Measurements from ENCODE around the gene TOR4A. TPM values are rescaled to one million over a fixed set of nuclear protein-coding genes. Genes with fewer than 3 reads are reported as not detected.

TOR4A gene
- polyA plus RNA-seq, 3 donors = 2.1 to 5.8 (median 5.5) TPM

DNA sequence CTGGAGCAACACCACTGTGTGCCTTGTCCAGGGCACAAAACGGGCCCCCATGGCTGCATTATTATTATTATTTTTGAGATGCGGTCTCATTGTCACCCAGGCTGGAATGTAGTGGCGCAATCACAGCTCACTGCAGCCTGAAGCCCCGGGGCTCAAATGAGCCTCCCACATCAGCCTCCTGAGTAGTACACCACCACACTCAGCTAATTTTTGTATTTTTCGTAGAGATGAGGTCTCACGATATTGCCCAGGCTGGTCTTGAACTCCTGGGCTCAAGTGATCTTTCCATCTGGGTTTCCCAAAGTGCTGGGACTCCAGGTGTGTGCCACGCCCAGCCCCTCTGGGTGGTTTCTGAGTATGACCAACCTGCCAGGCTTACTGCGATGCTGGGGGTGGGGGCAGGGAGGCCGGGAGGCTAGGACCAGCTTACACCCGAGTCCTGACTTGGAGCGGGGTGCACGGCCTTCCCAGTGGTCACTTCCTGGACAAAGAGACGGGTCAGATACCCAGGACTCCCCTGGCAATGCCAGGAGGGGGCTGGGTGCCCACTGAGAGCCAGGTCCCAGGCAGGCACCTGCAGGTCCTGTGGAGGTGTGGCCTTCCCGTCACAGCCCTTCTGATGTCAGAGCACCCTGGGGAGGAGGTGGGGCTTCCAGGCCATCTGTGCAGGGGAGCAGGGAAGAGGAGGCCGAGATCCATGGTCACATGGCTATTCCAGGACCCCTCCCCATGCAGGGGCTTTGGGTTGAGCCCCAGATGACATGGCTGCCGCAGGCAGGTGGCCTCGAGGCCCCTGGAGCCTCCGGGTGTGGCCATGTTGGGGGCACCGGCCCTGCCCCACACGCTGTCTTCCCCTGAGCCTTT, 32.9 kb downstream of the TOR4A start:
- H3K27ac ChIP-seq (ENCODE audit: low read depth, low read length) = no peak overlapping the region
- WGBS, 3 donors = 54 to 81% (median 78%) methylated on average over 20 of the region's 20 CpGs

DNA sequence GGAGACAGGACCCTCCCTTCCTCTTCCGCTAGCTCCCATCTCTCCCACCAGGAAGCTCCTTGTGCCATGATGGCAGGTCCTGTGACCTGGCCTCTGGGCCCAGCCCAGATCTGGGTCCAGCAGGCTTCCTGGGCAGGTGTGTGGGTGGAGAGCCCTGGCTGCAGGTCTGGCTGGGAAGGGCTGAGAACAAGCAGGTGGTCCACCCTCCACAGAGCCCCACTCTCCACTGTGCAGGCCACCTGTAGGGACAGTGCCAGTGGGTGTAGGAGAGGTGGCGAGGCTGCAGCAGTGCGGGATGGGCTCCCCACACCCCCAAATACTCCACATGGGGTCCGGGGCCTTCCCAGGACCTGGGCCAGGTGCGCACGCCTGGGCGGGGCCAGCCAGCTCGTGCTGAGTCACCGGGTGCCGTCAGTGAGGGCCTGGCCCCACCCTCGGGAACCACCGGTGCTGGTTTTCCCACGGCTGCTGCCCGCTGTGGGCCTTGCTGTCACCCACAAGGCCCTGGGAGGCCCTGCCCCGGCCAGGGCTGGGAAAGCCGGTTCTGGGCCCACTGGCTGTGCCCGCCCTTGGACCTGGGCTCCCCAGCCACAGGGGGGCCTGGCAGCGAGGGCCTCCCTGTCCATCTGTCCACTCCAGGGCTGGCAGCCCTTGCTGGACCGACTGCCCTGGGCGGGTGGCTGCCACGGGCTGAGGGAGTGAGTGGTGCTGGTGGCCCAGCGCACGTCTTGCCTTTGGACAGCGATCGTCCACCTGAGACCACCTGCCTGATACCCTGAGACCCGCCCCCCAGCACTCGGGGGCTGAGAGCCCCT, 33.9 kb downstream of the TOR4A start:
- H3K27ac ChIP-seq (ENCODE audit: low read depth, low read length) = no peak overlapping the region
- WGBS, 3 donors = 14 to 78% (median 70%) methylated on average over 21 to 27 of the region's 27 CpGs

DNA sequence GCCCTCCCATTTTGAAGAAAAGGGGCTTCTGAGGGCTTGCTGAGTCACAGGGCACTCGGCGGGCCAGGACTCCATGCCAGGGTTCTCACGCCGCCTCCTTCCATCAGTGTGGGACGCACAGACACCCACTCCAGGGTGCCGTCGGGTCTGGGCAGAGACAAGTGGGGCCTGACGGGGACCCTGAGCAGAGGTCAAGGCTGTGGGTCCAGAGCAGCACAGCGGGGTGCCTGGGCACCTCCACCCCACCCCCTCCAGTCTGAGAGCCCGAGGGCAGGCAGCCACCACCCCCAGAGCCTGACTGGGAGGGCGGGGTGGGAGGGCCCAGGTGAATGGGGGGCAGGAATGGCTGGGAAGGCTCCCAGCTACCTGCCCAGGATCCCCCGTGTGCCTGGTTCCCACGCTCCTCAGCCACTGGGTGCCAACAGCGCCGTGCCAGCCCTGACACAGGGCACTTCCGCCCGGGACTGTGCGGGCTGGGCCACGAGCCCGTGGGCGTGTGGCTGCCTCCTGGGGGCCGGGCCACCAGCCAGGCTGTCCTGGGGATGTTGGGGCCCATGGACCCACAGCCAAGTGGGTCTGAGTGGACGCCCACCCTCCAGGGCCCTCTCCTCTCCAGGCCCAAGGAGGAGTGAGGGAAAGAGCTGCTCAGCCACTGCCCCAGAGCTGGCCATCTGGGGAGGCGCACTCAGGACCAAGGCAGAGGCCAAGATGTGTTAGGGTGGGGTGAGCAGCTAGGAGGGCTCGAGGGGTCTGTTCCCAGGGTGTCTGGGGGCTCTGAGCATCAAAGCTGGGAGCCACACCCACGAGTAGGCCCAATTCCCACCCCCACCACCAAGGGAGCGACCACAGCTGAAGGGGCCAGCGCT, 34.7 kb downstream of the TOR4A start:
- H3K27ac ChIP-seq (ENCODE audit: low read depth, low read length) = no peak overlapping the region
- WGBS, 3 donors = 35 to 81% (median 79%) methylated on average over 27 to 28 of the region's 28 CpGs

DNA sequence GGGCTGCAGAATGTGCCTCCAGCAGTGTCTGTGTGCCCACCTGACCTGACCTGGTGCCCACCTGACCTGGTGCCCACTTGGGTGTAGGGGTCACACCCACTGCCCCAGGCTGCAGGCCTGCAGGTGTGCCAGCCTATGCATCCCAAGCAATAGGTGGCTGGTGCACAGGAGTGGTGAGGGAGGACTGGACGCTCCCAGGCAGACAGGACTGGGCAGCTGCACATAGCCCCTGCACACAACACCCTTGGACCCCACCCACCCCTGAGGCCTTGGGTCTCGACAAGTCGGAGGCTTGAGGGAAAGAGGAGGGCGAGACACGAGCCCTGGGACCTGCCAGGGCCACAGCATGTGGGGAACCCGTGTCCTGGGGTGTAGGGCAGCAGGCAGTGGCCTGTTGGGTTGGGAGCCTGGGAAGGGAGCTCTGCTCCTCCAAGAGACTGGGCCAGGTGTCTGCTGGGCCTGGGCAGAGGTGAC, 35.4 kb downstream of the TOR4A start:
- 83 to 95% (median 91%) methylated on average over 6 of the region's 6 CpGs for WGBS, 3 donors
- H3K27ac ChIP-seq (ENCODE audit: low read depth, low read length) = no peak overlapping the region

DNA sequence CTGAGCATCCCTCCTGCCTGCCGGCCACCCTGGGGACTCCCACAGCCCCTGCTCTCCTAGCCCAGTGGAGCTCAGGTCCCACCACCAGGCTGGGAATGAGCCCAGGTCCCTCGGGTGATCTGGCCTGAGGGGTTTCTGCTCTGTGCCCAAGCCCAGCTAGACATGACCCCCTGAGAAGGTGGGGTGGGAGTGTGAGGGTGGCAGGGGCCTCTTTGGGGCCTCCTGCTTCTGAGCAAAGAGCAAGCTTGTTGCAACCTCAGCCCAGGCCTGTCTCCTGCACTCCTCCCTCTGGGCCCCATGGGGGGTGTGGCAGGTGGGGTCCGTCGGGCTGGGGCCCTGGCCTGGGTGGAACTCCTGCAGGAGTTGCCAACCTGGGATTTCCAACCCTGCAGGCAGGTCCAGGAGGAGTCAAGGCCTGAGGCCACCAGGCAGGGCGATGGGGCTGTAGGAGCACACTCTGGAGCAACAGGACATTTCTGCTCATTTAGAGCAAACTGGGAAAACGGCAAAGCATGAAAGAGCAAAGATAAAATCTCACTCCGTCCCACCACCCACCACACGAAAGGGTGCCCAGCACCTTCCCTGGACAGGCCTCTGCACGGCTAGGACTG, 35.9 kb downstream of the TOR4A start:
- no peak overlapping the region for H3K27ac ChIP-seq (ENCODE audit: low read depth, low read length)
- 67 to 77% (median 73%) methylated on average over 8 to 9 of the region's 9 CpGs for WGBS, 3 donors

GRCh38 chr9:137313956-137314560, 36.5 kb downstream of the TOR4A start:
- 82 to 85% (median 82%) methylated on average over 24 of the region's 24 CpGs for WGBS, 3 donors
- H3K27ac ChIP-seq (ENCODE audit: low read depth, low read length) = no peak overlapping the region

DNA sequence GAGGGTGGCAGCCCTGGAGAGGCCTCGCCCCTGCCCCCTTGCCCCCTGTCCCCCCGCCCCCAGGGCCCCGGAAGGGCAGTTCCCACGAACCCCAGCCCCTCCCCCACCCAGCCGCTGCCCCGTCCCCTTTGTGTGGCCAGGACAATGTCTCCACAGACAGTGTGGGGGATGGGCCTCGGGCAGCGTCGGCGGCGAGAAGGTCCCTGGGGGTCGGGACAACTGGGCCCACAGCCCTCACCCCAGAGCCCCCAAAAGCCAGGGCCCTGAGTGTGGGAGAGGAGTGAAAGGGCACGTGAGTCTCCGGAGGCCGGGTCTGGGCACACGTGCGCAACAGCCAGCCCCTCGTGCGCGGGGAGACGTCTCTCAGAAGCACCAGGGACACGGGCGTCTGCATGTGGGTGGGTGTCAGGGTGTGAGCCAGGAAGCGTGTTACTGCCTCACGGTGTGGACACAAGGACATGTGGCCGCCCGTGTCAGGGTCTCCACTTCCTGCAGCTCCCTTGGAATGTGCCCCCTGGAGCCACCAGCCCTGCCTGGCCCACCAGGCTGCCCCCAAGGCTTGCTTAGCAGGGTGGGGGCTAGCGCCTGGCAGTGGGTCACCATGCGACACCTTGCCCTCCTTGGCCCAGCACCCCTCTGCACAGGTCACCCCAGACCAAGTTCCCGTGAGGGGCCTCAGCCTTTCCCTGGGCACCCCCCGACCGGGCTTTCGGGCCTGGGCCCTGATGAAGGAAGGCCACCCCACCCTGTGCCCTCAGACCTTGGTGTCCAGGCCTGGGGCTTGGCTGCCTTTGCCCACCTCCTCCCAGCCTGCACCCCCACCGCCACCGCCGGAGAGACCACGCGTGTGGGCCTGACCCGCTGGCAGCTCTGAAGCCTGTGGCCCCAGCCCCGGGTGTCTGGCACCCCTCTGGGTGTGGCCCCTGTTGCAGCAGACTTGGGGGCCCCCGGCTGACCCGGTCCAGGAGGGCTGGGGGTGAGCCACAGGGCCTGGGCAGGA, 37.3 kb downstream of the TOR4A start:
- H3K27ac ChIP-seq (ENCODE audit: low read depth, low read length) = no peak overlapping the region
- WGBS, 3 donors = 62 to 70% (median 64%) methylated on average over 39 to 42 of the region's 42 CpGs

GRCh38 chr9:137315581-137316011, 38.1 kb downstream of the TOR4A start:
- 26 to 31% (median 30%) methylated on average over 13 to 18 of the region's 18 CpGs for WGBS, 3 donors
- H3K27ac ChIP-seq (ENCODE audit: low read depth, low read length) = no peak overlapping the region

GRCh38 chr9:137316012-137316981, 38.8 kb downstream of the TOR4A start:
- WGBS, 3 donors = 6 to 10% (median 7%) methylated on average over 30 to 76 of the region's 83 CpGs
- no peak overlapping the region for H3K27ac ChIP-seq (ENCODE audit: low read depth, low read length)

- WGBS, 3 donors = 87 to 92% (median 89%) methylated on average over 16 to 19 of the region's 19 CpGs
- no peak overlapping the region for H3K27ac ChIP-seq (ENCODE audit: low read depth, low read length)
Observed at GRCh38 chr9:137317021-137317717, 39.6 kb downstream of the TOR4A start.

DNA sequence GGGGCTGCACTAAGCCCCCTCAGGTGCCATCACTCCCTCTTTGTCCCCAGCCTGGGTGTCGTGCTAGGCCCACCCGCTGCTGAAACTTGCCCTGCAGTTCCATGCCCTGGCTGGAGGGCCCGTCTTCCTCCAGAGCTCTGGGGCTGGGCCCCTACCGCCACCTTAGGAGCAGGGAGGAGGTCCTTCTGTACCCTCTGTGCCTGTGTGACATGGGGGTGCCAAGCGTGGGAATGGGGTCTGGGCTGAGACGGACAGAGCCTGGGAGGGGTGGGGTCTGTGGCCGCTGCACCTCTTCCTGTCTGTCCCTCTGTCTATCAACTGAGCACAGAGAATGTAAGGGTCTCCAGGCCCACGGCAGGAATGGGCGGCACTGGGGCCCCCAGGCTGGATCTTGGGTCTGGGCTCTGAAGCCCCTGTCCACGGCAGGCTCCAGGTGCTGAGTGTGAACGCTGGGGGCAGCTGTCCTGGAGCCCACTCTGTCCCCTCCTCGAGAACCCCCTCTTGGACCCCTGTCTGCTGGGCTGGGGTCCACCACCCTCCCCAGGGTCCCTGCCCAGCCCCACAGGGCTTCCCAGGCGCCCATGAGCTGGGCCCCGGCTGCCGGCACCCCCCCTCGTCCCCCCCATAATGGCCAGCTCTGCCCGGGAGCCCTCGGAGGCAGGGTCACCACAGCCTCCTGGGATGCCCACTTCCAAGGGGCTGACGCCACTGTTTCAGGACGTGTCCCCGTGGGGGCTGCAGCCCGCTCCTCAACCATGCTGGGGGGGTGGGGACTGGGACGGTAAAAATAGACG, 40.4 kb downstream of the TOR4A start:
- 83 to 89% (median 83%) methylated on average over 21 to 24 of the region's 24 CpGs for WGBS, 3 donors
- H3K27ac ChIP-seq (ENCODE audit: low read depth, low read length) = no peak overlapping the region

DNA sequence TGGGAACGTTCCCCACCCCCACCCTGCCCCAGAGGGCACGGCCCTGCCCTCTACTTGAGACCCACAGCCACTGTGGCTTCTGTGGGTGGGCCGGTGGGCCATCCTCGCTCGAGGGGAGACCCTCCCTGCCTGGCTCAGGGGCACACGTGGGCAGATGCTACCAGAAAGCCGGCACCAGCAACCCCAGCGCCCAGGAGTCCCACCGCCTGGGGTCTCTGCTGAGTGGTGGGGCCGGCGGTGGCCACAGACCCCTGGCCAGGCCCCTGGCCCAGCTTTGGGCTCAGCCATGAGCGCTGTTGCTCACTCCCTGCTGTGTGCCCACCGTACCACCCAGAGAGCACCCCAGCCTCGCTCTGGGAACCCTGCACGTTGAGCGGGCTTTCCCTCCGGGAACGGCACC, 41.1 kb downstream of the TOR4A start:
- 68 to 82% (median 73%) methylated on average over 16 to 18 of the region's 18 CpGs for WGBS, 3 donors
- H3K27ac ChIP-seq (ENCODE audit: low read depth, low read length) = no peak overlapping the region

DNA sequence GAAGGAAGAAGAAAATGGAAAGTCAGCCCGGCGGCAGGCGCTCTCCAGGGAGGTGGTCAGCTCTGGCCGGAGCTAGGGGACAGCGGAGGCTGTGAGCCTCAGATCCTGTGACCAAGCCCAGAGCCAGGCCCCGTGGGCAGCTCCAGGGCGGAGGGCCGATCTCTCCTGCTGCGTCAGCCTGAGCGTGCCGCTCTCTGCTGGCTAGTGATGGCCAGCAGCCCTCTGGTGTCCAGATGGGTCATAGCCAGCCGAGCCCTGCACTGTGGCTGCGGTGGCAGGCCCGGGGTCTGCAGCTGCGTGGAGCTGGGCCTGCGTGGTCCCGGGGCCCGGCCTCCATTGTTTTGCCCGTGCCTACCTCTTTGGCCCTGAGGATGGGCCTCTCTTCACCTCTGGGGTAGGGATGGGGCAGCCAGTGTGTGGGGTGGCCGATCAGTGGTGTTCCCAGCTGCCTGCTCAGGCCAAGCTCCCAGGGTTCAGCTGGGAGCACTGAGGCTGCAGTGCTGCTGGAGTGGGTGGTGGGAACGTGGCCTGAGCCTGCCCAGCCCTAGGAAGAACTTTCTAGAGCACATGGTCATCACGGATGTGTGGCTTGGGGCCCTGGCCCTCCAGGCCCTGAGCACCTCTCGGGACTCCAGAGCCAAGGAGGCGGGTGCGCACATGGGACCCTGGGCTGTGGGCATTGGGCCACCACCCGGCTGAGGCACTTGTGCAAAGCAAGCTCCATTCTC, 41.6 kb downstream of the TOR4A start:
- no peak overlapping the region for H3K27ac ChIP-seq (ENCODE audit: low read depth, low read length)
- WGBS, 3 donors = 69 to 75% (median 72%) methylated on average over 22 to 26 of the region's 26 CpGs

Data from adipose tissue (tissue), 3 donors.